ENCODE measurements around the gene HARS1. TPM values are rescaled to one million over a fixed set of nuclear protein-coding genes. Genes with fewer than 3 reads are reported as not detected.

The HARS1 gene
- total and polyA plus RNA-seq, 10 of the 15 experiments (the other 5 are each of a cell fraction or from before 2014, with no cell fraction given) = 12.0 to 93.8 (median 76.9) TPM

GRCh38 chr5:140627972-140628371, 63.2 kb downstream of the HARS1 start:
- ChIA-PET POLR2A (no interaction called here), SMC1A (ENCODE audit: uncharacterized antibody, unreplicated experiment) (interaction anchor here (1.5 kb wide), 1 partner anchor 37 kb away, joined by 3 read pairs; the partner anchor contains the start of gene WDR55), CTCF (no interaction called here), RAD21 (ENCODE audit: unreplicated experiment) (no interaction called here)
- FAIRE-seq (no peak), DNase-seq (ENCODE audit: low read depth, low spot score) (no peak), ATAC-seq (no peak)
- no peak overlapping the region for H3K27ac ChIP-seq (ENCODE audit: control insufficient read depth, insufficient read depth)
- no peaks in the 10 kb centered on the region for H4K20me1 ChIP-seq (ENCODE audit: control insufficient read depth, insufficient read depth)
- peaks cover 3% of the 10 kb centered on the region in 2 experiments; a peak in 1 of 4 replicates for H3K27me3 ChIP-seq (replicated peaks in 1 of 2; ENCODE audit: control insufficient read depth in 2 of 2, insufficient read depth in 2 of 2, low read length in 1 of 2)
- peaks cover 1% of the 10 kb centered on the region; the same call in 1 of the 3 replicates for H3K9me3 ChIP-seq (replicated peaks; ENCODE audit: control insufficient read depth, insufficient read depth, low read length)
- H3K36me3 ChIP-seq (ENCODE audit: control insufficient read depth in 2 of 2, insufficient read depth in 2 of 2, low read length in 1 of 2) = no peaks in the 10 kb centered on the region
- H3K4me3 ChIP-seq = no peak overlapping the region
- no peak overlapping the region for H2AFZ ChIP-seq (ENCODE audit: control insufficient read depth, low read depth, low read length)
- BruUV-seq (replicated peaks) = no TSS peak
- peaks cover 10% of the 10 kb centered on the region for H3K4me1 ChIP-seq (ENCODE audit: control insufficient read depth, insufficient read depth, low read length)
- in situ Hi-C loops (cut with MboI) = no loop called here
- no peak overlapping the region for H3K9ac ChIP-seq (ENCODE audit: control insufficient read depth, insufficient read depth, low read length)
- intact Hi-C loops (cut with micrococcal nuclease; ENCODE audit: unreplicated experiment) = no loop called here
- TF ChIP-seq EGR1 (IDR thresholded peaks at IDR 0.05; ENCODE audit: borderline replicate concordance in 1 of 2, low read depth in 2 of 2, low read length in 2 of 2) (no peak), LARP7 (IDR thresholded peaks at IDR 0.05) (no peak), SP1 (IDR thresholded peaks at IDR 0.05; ENCODE audit: low read depth, low read length) (no peak), EZH2 (IDR thresholded peaks at IDR 0.05; ENCODE audit: borderline replicate concordance, control insufficient read depth, low read depth, low read length) (no peak), ZBED1 (IDR thresholded peaks at IDR 0.05; ENCODE audit: borderline replicate concordance) (no peak), KAT2A (conservative IDR thresholded peaks at IDR 0.05; ENCODE audit: control insufficient read depth, low read depth, low read length) (no peak), ZNF274 (IDR thresholded peaks at IDR 0.05; ENCODE audit: insufficient read depth, insufficient read length) (no peak), MXI1 (IDR thresholded peaks at IDR 0.05; ENCODE audit: low read depth, low read length) (no peak), ATF3 (IDR thresholded peaks at IDR 0.05; ENCODE audit: borderline replicate concordance, extremely low read depth, low read depth, low read length) (no peak), SREBF1 (IDR thresholded peaks at IDR 0.05; ENCODE audit: low read length) (no peak), PAX8 (IDR thresholded peaks at IDR 0.05) (no peak), RELA (IDR thresholded peaks at IDR 0.05; ENCODE audit: borderline replicate concordance, partially characterized antibody) (no peak), TCF3 (IDR thresholded peaks at IDR 0.05; ENCODE audit: borderline replicate concordance, insufficient read depth, low read depth, low read length) (no peak), SMAD5 (IDR thresholded peaks at IDR 0.05; ENCODE audit: low read depth) (no peak), IKZF1 (conservative IDR thresholded peaks at IDR 0.05) (no peak), MYB (IDR thresholded peaks at IDR 0.05; ENCODE audit: borderline replicate concordance, low read depth, low read length) (no peak), DPF2 (IDR thresholded peaks at IDR 0.05) (no peak), RAD51 (IDR thresholded peaks at IDR 0.05) (no peak), USF2 (IDR thresholded peaks at IDR 0.05; ENCODE audit: borderline replicate concordance, low read depth, low read length) (no peak)
- TF ChIP-seq, protein P1, sequence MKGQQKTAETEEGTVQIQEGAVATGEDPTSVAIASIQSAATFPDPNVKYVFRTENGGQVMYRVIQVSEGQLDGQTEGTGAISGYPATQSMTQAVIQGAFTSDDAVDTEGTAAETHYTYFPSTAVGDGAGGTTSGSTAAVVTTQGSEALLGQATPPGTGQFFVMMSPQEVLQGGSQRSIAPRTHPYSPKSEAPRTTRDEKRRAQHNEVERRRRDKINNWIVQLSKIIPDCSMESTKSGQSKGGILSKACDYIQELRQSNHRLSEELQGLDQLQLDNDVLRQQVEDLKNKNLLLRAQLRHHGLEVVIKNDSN (IDR thresholded peaks at IDR 0.05; ENCODE audit: borderline replicate concordance, extremely low read length, insufficient read depth, low read depth, low read length) = no peak
- no peaks in the 10 kb centered on the region for H3K79me2 ChIP-seq (ENCODE audit: control insufficient read depth, insufficient read depth, low read length)
- WGBS (ENCODE audit: insufficient coverage, insufficient replicate concordance, low lambda C conversion rate, missing lambda C conversion rate) = 91% methylated on average over 5 of the region's 6 CpGs
- H3K4me2 ChIP-seq (ENCODE audit: control insufficient read depth, insufficient read depth) = no peak overlapping the region

Data from GM12878 (cell line).